Measurements from ENCODE around the gene GRIP2. TPM values are rescaled to one million over a fixed set of nuclear protein-coding genes. Genes with fewer than 3 reads are reported as not detected.

The GRIP2 gene
- polyA plus RNA-seq, 1 donor (not counting 4 experiments of a cell fraction or from before 2014, with no cell fraction given): 0.01 TPM

GRCh38 chr3:14524920-14525660 lies 15.1 kb downstream of the GRIP2 start:
- Histone ChIP-seq H3K4me1 (ENCODE audit: control insufficient read depth, extremely low read depth, insufficient read depth, low read length) (peaks cover 10% of the 10 kb centered on the region), H3K4me2 (ENCODE audit: control insufficient read depth, extremely low read depth, insufficient read depth, low read depth, low read length) (no peak overlapping the region), H3K9me3 (ENCODE audit: control insufficient read depth, low read depth, low read length) (no peaks in the 10 kb centered on the region), H3K27me3 (ENCODE audit: control insufficient read depth, extremely low read depth, insufficient read depth, low read length) (peaks cover 4% of the 10 kb centered on the region), H3K4me3 (ENCODE audit: control insufficient read depth in 2 of 3, extremely low read depth in 1 of 3, insufficient read depth in 2 of 3, low read depth in 1 of 3, low read length in 3 of 3) (no peak overlapping the region), H3K27ac (ENCODE audit: control insufficient read depth, insufficient read depth, low read length) (no peak overlapping the region), H3K79me2 (ENCODE audit: control insufficient read depth, insufficient read depth, low read length) (no peaks in the 10 kb centered on the region), H4K20me1 (ENCODE audit: control insufficient read depth, extremely low read depth, insufficient read depth, low read length) (peaks cover 4% of the 10 kb centered on the region), H3K9ac (ENCODE audit: control insufficient read depth, extremely low read depth, insufficient read depth, low read length) (no peak overlapping the region), H2AFZ (ENCODE audit: control insufficient read depth, low read length) (no peak overlapping the region), H3K9me1 (ENCODE audit: control insufficient read depth, extremely low read depth, insufficient read depth, low read length) (no peaks in the 10 kb centered on the region), H3K36me3 (ENCODE audit: control insufficient read depth in 2 of 2, extremely low read depth in 1 of 2, insufficient read depth in 2 of 2, low read length in 2 of 2) (no peaks in the 10 kb centered on the region)
- no peak for DNase-seq (ENCODE audit: low read depth, low spot score)
- TF ChIP-seq CTCF (optimal IDR thresholded peaks at IDR 0.05 in 1 of 3, IDR thresholded peaks at IDR 0.05 in 1 of 3, conservative IDR thresholded peaks at IDR 0.05 in 1 of 3; ENCODE audit: extremely low read depth in 1 of 3, insufficient read depth in 2 of 3, low read length in 3 of 3) (no peak), EZH2 (IDR thresholded peaks at IDR 0.05; ENCODE audit: low read length) (no peak)
- dilution Hi-C loops (cut with MboI; ENCODE audit: extremely low pct_ligation_motif_present, low sequenced_read_pairs): no loop called here
- FAIRE-seq: no peak

- FAIRE-seq (no peak), DNase-seq (ENCODE audit: low read depth, low spot score) (no peak)
- dilution Hi-C loops (cut with MboI; ENCODE audit: extremely low pct_ligation_motif_present, low sequenced_read_pairs): no loop called here
Observed at GRCh38 chr3:14524311-14524711, 15.8 kb downstream of the GRIP2 start.

More at GRCh38 chr3:14524311-14524711, 15.8 kb downstream of the GRIP2 start:
- Histone ChIP-seq H3K79me2 (ENCODE audit: control insufficient read depth, insufficient read depth, low read length) (no peaks in the 10 kb centered on the region), H3K36me3 (ENCODE audit: control insufficient read depth in 2 of 2, extremely low read depth in 1 of 2, insufficient read depth in 2 of 2, low read length in 2 of 2) (no peaks in the 10 kb centered on the region), H3K4me2 (ENCODE audit: control insufficient read depth, extremely low read depth, insufficient read depth, low read depth, low read length) (no peak overlapping the region), H2AFZ (ENCODE audit: control insufficient read depth, low read length) (no peak overlapping the region), H3K4me1 (ENCODE audit: control insufficient read depth, extremely low read depth, insufficient read depth, low read length) (peaks cover 10% of the 10 kb centered on the region), H3K9ac (ENCODE audit: control insufficient read depth, extremely low read depth, insufficient read depth, low read length) (no peak overlapping the region), H3K4me3 (ENCODE audit: control insufficient read depth in 2 of 3, extremely low read depth in 1 of 3, insufficient read depth in 2 of 3, low read depth in 1 of 3, low read length in 3 of 3) (no peak overlapping the region), H3K9me1 (ENCODE audit: control insufficient read depth, extremely low read depth, insufficient read depth, low read length) (no peaks in the 10 kb centered on the region), H4K20me1 (ENCODE audit: control insufficient read depth, extremely low read depth, insufficient read depth, low read length) (peaks cover 4% of the 10 kb centered on the region), H3K27ac (ENCODE audit: control insufficient read depth, insufficient read depth, low read length) (no peak overlapping the region), H3K27me3 (ENCODE audit: control insufficient read depth, extremely low read depth, insufficient read depth, low read length) (peaks cover 4% of the 10 kb centered on the region), H3K9me3 (ENCODE audit: control insufficient read depth, low read depth, low read length) (no peaks in the 10 kb centered on the region)
- TF ChIP-seq CTCF (optimal IDR thresholded peaks at IDR 0.05 in 1 of 3, IDR thresholded peaks at IDR 0.05 in 1 of 3, conservative IDR thresholded peaks at IDR 0.05 in 1 of 3; ENCODE audit: extremely low read depth in 1 of 3, insufficient read depth in 2 of 3, low read length in 3 of 3): no peak
- no peak for TF ChIP-seq EZH2 (IDR thresholded peaks at IDR 0.05; ENCODE audit: low read length)
